Astrocyte of the spinal cord (primary cell): ENCODE results near the gene VPS35L.

ENCODE experiments used
- DNase-seq: peaks from one replicate; pipeline ENCODE4 v3.0.0; 2011; ENCODE audit warnings: low read depth, low spot score
- H3K4me3 ChIP-seq: 2 replicates; pipeline ENCODE4 v1.5.1; 2011; ENCODE audit warnings: low read depth, mild to moderate bottlenecking, low read length, moderate library complexity
- in situ Hi-C: cut with HindIII; loops from 2 replicates; pipeline ENCODE4 v1.10.0; 2017; ENCODE audit warnings: low sequenced_read_pairs
- TF ChIP-seq, protein P1 (sequence below): IDR thresholded peaks from 2 replicates; pipeline ENCODE4 v1.5.1; 2012; ENCODE audit warnings: low read depth, mild to moderate bottlenecking, low read length, inconsistent platforms

VPS35L gene

DNA sequence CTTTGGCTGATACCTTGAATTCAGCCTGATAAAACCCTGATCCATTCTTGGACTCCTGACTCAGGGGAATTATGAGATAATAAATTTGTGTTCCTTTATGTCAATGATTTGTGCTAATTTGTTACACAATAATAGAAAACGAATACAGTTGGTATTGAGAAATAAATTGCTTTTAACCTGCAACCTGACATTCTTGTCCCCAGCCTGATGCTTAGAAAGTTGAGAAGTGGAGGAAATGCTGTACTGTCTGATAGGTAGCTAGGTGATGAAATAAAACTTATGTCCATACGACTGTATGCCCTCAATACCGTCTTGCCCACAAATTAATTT is 173.1 kb downstream of the VPS35L start:
- DNase-seq: no peak
- H3K4me3 ChIP-seq: no peak overlapping the region
- in situ Hi-C loops: no loop called here
- TF ChIP-seq, protein P1, sequence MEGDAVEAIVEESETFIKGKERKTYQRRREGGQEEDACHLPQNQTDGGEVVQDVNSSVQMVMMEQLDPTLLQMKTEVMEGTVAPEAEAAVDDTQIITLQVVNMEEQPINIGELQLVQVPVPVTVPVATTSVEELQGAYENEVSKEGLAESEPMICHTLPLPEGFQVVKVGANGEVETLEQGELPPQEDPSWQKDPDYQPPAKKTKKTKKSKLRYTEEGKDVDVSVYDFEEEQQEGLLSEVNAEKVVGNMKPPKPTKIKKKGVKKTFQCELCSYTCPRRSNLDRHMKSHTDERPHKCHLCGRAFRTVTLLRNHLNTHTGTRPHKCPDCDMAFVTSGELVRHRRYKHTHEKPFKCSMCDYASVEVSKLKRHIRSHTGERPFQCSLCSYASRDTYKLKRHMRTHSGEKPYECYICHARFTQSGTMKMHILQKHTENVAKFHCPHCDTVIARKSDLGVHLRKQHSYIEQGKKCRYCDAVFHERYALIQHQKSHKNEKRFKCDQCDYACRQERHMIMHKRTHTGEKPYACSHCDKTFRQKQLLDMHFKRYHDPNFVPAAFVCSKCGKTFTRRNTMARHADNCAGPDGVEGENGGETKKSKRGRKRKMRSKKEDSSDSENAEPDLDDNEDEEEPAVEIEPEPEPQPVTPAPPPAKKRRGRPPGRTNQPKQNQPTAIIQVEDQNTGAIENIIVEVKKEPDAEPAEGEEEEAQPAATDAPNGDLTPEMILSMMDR: no peak

DNA sequence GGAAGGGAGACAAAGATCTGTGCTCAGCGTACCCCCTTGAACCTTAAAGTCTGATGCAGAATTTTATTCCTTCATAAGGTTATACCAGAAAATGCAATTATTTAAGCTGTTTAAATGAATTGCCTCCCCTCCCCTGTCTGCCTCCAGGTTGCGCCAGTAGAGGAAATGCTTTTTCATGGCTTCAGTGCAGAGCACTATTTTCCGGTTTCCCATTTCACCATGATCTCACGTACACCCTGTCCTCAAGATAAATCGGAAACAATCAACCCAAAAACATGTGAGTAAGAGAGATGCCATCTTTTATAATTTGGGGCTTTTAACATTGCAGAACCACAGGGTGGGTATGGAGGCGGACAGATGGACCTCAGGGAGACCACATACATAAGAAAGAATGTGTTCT is 178.0 kb downstream of the VPS35L start:
- DNase-seq: no peak
- TF ChIP-seq, protein P1: no peak
- in situ Hi-C loops: no loop called here
- H3K4me3 ChIP-seq: no peak overlapping the region

DNA sequence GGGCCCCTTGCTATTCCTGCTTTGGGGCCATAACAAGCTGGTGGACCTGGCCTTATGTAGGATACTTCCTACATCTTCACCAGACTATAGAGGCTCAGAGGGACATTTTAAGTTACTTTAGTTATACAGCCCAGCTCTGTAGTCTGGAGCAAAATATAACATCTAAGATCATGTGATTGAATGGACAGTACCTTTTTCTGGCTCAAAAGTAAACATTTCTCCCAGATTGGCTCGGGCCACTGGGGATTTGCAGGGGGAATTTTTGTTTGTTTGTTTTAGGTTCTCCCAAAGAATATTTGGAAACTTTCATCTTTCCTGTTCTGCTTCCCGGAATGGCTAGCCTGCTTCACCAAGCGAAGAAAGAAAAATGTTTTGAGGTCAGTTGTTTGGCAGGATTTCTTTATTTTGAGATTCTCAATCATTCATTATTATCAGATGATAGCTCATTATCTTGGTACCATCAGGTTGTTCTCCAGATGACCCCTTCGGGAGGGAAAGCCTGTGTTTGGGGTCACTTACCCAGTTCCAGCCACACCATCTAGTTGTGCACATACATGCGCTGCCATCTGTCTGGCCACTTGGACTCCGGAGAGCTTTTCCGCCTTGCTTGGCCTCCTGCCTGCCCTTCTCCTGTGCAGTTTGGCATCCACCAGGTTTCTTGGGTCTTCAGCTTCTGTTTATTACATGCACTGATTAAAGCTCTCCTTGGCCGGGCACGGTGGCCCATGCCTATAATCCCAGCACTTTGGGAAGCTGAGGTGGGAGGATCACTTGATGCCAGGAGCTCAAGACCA is 179.8 kb downstream of the VPS35L start:
- no peak for DNase-seq
- in situ Hi-C loops: no loop called here
- TF ChIP-seq, protein P1: no peak

DNA sequence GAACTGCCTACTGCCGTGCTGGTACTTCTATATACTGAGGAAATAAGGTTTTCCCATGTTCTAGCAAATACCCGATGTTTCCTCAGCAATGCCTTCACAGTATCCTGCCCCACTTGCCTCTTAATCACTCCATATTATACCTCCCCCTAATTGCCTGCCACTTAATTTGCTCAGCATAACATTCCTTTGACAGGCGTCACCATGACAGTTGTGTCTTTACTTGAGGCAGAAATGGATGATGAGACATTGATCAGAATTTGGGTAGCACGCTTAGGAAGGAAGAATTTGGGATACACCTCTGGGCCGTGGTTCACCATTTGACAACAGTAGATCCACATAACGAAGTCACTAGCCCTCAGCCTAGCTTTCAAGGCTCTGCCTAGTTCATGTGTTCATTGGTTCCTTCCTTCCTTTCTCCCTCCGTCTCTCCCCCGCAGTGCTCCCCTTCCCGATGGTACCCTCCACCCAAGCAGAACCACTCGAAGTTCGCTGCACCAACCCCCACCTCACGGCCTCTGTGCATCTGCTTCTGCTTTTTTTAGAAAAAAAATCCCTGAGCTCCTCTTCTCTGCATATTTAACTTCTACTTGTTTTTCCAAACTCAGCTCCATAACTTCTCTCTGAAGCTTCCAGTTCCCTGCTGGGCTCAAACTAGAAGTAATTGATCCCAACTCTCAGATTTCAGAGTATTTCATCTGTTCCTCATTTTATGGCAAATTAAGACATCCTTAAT is 182.0 kb downstream of the VPS35L start:
- no peak overlapping the region for H3K4me3 ChIP-seq
- in situ Hi-C loops: no loop called here
- TF ChIP-seq, protein P1: no peak
- DNase-seq: no peak

More for the DNA sequence above, 179.8 kb downstream of the VPS35L start:
- no peak overlapping the region for H3K4me3 ChIP-seq

DNA sequence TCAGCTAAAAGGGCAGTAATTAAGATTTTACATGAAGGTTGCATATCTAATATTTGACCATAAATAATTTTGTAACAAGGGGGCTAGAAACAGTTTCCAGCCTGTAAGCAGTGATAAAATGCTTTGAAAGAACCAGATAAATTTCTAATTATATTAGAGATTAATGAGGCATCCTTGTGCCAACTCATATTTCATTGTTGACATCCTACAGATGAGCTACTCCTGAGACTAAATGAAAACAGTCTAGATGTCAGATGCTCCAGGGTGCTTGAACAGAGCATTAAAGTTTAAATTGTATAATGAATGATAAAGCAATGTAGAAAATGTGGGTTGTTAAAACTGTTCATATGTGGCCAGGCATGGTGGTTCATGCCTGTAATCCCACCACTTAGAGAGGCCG is 185.9 kb downstream of the VPS35L start:
- in situ Hi-C loops: no loop called here
- H3K4me3 ChIP-seq: no peak overlapping the region
- no peak for DNase-seq
- TF ChIP-seq, protein P1: no peak

DNA sequence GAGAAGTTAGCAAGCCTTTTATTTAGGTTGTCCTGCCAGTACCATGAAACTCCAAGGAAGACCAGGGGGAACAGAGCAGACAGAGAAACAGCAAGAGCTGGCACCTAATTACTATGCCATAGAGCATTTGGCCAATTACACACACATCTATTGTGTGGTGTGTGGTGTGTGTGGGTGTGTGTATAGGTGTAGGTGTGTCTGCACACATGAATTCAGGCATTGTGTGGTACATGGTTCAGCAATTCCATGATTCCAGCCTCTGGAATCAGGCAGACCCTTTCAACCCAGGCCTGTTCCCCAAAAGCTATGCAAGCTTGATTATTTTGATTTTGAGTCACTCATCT is 188.3 kb downstream of the VPS35L start:
- TF ChIP-seq, protein P1: no peak
- no peak overlapping the region for H3K4me3 ChIP-seq
- DNase-seq: no peak
- in situ Hi-C loops: no loop called here
